ENCODE results near the gene CTBP2.

CTBP2 gene

GRCh38 chr10:125159932-125160855, at the start of gene CTBP2:
Gene CTBP2 (minus strand): TSS chr10:125160563.
- DNase-seq = peak; percentile 37 to 68 (median 66)

- no peak for DNase-seq
Measured at GRCh38 chr10:125209591-125210355, 49.4 kb upstream of the CTBP2 start.

GRCh38 chr10:125208854-125209565, 48.6 kb upstream of the CTBP2 start:
- no peak for DNase-seq

- no peak for DNase-seq
Measured at GRCh38 chr10:125206623-125207022, 46.3 kb upstream of the CTBP2 start.

- DNase-seq = no peak
Measured at GRCh38 chr10:125205431-125205830, 45.1 kb upstream of the CTBP2 start.

GRCh38 chr10:125204400-125204799, 44.0 kb upstream of the CTBP2 start:
- DNase-seq = no peak

- DNase-seq = no peak
Measured at GRCh38 chr10:125203186-125203800, 42.9 kb upstream of the CTBP2 start.

- no peak for DNase-seq
Measured at GRCh38 chr10:125201791-125202622, 41.6 kb upstream of the CTBP2 start.

GRCh38 chr10:125201108-125201524, 40.8 kb upstream of the CTBP2 start:
- no peak for DNase-seq

- DNase-seq = no peak
Measured at GRCh38 chr10:125200396-125200795, 40.0 kb upstream of the CTBP2 start.

GRCh38 chr10:125199270-125199669, 38.9 kb upstream of the CTBP2 start:
- DNase-seq = no peak

- no peak for DNase-seq
Measured at GRCh38 chr10:125194814-125195213, 34.5 kb upstream of the CTBP2 start.

- DNase-seq = no peak
Measured at GRCh38 chr10:125193306-125193877, 33.0 kb upstream of the CTBP2 start.

- no peak for DNase-seq
Measured at GRCh38 chr10:125192620-125193019, 32.3 kb upstream of the CTBP2 start.

- DNase-seq = no peak
Measured at GRCh38 chr10:125192005-125192404, 31.6 kb upstream of the CTBP2 start.

- no peak for DNase-seq
Measured at GRCh38 chr10:125190946-125191345, 30.6 kb upstream of the CTBP2 start.

- DNase-seq = no peak
Measured at GRCh38 chr10:125190414-125190813, 30.1 kb upstream of the CTBP2 start.

- no peak for DNase-seq
Measured at GRCh38 chr10:125189162-125189561, 28.8 kb upstream of the CTBP2 start.

- no peak for DNase-seq
Measured at GRCh38 chr10:125187238-125188194, 27.2 kb upstream of the CTBP2 start.

Data from NCI-H1417 (cell line).